Central memory CD8-positive, alpha-beta T cell (primary cell): ENCODE data around the gene MACROH2A1.

Experiments used
- ATAC-seq: fragments of 150-1000 bp; cut with Tn5 transposase; replicated peaks from 2 replicates; pipeline ENCODE4 v1.10.0; 2022; ENCODE audit warnings: mild to moderate bottlenecking, moderate FRiP score, moderate number of reproducible peaks; ENCODE audit not compliant: poor library complexity, severe bottlenecking; ENCODE audit errors: extremely low read depth
- DNase-seq, 2 donors: peaks; one replicate each; pipeline ENCODE4 v3.0.0; 2021; ENCODE audit warnings: low spot score in 2 of 2
- H3K27ac Mint-ChIP-seq: one replicate; pipeline ENCODE4 v1.8.0; 2022; ENCODE audit warnings: low read depth, mild to moderate bottlenecking, moderate library complexity, mixed read lengths
- H3K27me3 Mint-ChIP-seq: one replicate; pipeline ENCODE4 v1.8.0; 2022; ENCODE audit warnings: mixed read lengths
- H3K36me3 Mint-ChIP-seq: one replicate; pipeline ENCODE4 v1.8.0; 2022; ENCODE audit warnings: mild to moderate bottlenecking, moderate library complexity, mixed read lengths; ENCODE audit not compliant: insufficient read depth
- H3K4me1 Mint-ChIP-seq: one replicate; pipeline ENCODE4 v1.8.0; 2022; ENCODE audit warnings: mixed read lengths
- H3K4me3 Mint-ChIP-seq: one replicate; pipeline ENCODE4 v1.8.0; 2022; ENCODE audit warnings: mild to moderate bottlenecking, moderate library complexity, mixed read lengths
- H3K9me3 Mint-ChIP-seq: one replicate; pipeline ENCODE4 v1.8.0; 2022; ENCODE audit warnings: mixed read lengths

The MACROH2A1 gene

GRCh38 chr5:135441350-135441831, 42.4 kb upstream of the MACROH2A1 start:
- Mint-ChIP-seq H3K4me1 (no peaks in the 10 kb centered on the region), H3K27ac (no peak overlapping the region), H3K27me3 (peaks cover 23% of the 10 kb centered on the region), H3K9me3 (no peaks in the 10 kb centered on the region), H3K36me3 (peaks cover 2% of the 10 kb centered on the region), H3K4me3 (no peak overlapping the region)
- DNase-seq (no peak), ATAC-seq (no peak)

- Mint-ChIP-seq H3K4me1 (no peaks in the 10 kb centered on the region), H3K4me3 (no peak overlapping the region), H3K27me3 (peaks cover 24% of the 10 kb centered on the region), H3K36me3 (peaks cover 2% of the 10 kb centered on the region), H3K9me3 (no peaks in the 10 kb centered on the region), H3K27ac (no peak overlapping the region)
- no peak for ATAC-seq
- DNase-seq = no peak
These were observed 41.9 kb upstream of the MACROH2A1 start for GRCh38 chr5:135440916-135441315.

GRCh38 chr5:135439231-135440205, 40.5 kb upstream of the MACROH2A1 start:
- Mint-ChIP-seq H3K9me3 (no peaks in the 10 kb centered on the region), H3K4me1 (no peaks in the 10 kb centered on the region), H3K36me3 (peaks cover 2% of the 10 kb centered on the region), H3K4me3 (no peak overlapping the region), H3K27me3 (peaks cover 38% of the 10 kb centered on the region), H3K27ac (no peak overlapping the region)
- DNase-seq (peak in 1 of 2 donors; percentile 2), ATAC-seq (no peak)

DNA sequence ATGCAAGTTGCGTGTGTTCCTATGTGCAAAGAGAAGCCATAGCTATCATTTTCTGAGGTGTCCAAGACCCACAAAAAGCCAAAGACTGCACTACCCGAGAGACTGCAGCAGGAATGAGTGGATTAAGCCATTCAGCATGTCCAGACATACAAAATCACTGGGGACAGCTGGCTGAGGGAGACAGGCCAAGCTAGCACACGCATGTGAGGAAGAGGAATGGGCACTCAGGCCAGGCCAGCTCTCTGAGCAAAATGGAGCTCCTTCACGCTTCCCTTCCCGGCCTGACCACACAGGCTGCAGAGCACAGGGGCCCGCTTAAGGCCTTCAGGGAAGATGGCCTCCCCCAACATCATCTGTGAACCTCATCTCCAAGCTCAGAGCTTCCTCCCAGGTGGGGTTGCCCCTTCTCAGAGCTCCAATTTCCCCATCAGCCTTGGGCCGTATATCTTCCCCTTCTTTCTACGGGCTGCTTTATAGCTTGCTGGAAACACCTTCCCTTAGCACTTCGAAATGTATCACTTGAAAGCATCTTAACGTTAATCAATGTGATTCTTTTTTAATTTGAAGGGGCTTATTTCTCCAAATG, 39.7 kb upstream of the MACROH2A1 start:
- ATAC-seq (no peak), DNase-seq (peak; percentile 4 to 7)
- Mint-ChIP-seq H3K4me1 (no peaks in the 10 kb centered on the region), H3K27me3 (peaks cover 41% of the 10 kb centered on the region), H3K27ac (no peak overlapping the region), H3K36me3 (peaks cover 2% of the 10 kb centered on the region), H3K4me3 (no peak overlapping the region), H3K9me3 (no peaks in the 10 kb centered on the region)

DNA sequence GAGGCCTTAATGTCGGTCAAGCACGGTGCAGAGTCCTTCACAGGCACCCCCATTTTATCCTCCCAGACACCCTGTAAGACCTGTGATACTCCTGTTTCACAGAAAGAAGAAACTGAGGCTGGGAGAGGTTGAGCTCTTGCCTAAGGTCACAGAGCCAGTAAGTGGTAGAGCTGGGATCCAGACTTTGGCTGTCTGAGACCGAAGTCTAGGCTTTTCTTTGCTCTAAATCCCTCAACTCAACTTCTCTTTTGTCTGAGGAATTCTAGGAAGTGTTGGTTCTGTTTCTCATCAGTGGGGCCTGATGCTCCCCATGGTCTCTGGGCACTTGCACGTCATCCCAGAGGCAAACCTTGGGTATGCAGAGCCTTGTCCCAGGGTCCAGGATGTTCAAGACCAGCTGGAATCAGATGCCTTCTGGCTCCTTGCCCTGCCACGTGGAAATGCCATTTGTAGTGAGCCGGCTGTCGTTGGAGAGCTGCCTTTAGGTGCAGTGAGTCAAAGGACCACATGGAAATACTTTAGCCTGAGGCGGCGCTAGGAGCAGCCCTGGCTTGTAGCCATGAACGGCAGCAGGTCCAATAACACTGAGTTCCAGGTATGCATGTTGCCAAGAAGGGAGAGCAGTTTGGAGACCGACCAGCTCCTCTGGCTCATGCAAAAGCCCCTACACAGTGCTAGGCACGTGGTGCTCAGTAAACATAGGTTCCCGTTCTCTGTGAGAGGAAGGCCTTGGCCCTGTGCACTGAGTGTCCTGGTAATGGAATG, 38.9 kb upstream of the MACROH2A1 start:
- Mint-ChIP-seq H3K9me3 (no peaks in the 10 kb centered on the region), H3K4me3 (no peak overlapping the region), H3K36me3 (peaks cover 2% of the 10 kb centered on the region), H3K27me3 (peaks cover 37% of the 10 kb centered on the region), H3K4me1 (no peaks in the 10 kb centered on the region), H3K27ac (no peak overlapping the region)
- DNase-seq (no peak), ATAC-seq (no peak)

GRCh38 chr5:135437422-135437795, 38.4 kb upstream of the MACROH2A1 start:
- Mint-ChIP-seq H3K27me3 (peaks cover 34% of the 10 kb centered on the region), H3K4me1 (no peaks in the 10 kb centered on the region), H3K9me3 (no peaks in the 10 kb centered on the region), H3K36me3 (peaks cover 3% of the 10 kb centered on the region), H3K4me3 (no peak overlapping the region), H3K27ac (no peak overlapping the region)
- ATAC-seq (no peak), DNase-seq (no peak)

GRCh38 chr5:135436951-135437418, 38.0 kb upstream of the MACROH2A1 start:
- peaks cover 34% of the 10 kb centered on the region for H3K27me3 Mint-ChIP-seq
- H3K9me3 Mint-ChIP-seq = no peaks in the 10 kb centered on the region
- peaks cover 3% of the 10 kb centered on the region for H3K36me3 Mint-ChIP-seq
- ATAC-seq = no peak
- H3K4me3 Mint-ChIP-seq = no peak overlapping the region
- H3K4me1 Mint-ChIP-seq = no peaks in the 10 kb centered on the region
- no peak overlapping the region for H3K27ac Mint-ChIP-seq
- DNase-seq = peak in 1 of 2 donors; percentile 10

DNA sequence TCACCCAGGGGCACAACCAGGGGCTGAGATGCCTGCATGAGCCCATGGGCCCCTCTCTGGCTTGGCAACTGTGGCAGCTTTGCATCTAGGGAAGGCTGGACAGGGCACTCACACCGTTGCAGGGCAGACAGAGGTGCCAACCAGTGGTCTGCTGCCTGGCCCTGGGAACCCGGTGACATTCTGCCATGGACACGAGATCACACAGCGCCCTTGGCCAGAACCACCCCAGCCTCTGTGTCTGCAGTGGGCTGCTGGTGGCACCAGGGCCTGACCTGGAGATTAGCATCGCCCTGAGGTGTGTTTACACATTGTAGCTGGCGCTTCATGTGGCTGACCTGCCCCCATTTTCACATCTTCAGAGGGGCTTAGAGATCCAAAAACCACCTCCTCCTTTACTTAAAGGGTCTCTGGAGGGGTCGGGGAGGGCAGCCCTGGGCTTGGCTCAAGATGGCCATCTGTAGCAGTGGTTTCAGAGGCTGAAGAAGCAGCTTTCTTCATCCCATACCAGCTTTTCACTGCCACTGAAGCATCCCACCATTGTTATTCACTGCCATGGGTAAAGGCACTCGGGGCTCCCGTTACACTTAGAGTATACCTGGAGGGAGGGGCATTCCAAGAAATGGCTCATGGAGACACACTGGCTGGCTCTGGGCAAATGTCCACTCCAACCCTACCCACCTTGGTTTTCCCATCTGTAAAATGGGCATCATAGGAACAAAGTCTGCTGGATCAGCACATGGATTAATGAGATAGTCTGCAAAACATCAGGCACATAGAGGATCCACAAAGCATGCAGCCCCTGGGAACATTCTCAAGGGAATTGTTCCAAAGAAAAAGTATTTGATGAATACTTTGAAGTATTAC, 36.7 kb upstream of the MACROH2A1 start:
- Mint-ChIP-seq H3K9me3 (no peaks in the 10 kb centered on the region), H3K27ac (no peak overlapping the region), H3K27me3 (peaks cover 42% of the 10 kb centered on the region), H3K4me1 (no peaks in the 10 kb centered on the region), H3K4me3 (no peak overlapping the region), H3K36me3 (peaks cover 3% of the 10 kb centered on the region)
- ATAC-seq (no peak), DNase-seq (peak in 1 of 2 donors; percentile 8)

- H3K9me3 Mint-ChIP-seq = no peaks in the 10 kb centered on the region
- DNase-seq (no peak), ATAC-seq (no peak)
- H3K4me1 Mint-ChIP-seq = no peaks in the 10 kb centered on the region
- no peak overlapping the region for H3K27ac Mint-ChIP-seq
- H3K36me3 Mint-ChIP-seq = peaks cover 3% of the 10 kb centered on the region
- no peak overlapping the region for H3K4me3 Mint-ChIP-seq
- peaks cover 50% of the 10 kb centered on the region for H3K27me3 Mint-ChIP-seq
These were observed 35.8 kb upstream of the MACROH2A1 start for GRCh38 chr5:135434591-135435466.

DNA sequence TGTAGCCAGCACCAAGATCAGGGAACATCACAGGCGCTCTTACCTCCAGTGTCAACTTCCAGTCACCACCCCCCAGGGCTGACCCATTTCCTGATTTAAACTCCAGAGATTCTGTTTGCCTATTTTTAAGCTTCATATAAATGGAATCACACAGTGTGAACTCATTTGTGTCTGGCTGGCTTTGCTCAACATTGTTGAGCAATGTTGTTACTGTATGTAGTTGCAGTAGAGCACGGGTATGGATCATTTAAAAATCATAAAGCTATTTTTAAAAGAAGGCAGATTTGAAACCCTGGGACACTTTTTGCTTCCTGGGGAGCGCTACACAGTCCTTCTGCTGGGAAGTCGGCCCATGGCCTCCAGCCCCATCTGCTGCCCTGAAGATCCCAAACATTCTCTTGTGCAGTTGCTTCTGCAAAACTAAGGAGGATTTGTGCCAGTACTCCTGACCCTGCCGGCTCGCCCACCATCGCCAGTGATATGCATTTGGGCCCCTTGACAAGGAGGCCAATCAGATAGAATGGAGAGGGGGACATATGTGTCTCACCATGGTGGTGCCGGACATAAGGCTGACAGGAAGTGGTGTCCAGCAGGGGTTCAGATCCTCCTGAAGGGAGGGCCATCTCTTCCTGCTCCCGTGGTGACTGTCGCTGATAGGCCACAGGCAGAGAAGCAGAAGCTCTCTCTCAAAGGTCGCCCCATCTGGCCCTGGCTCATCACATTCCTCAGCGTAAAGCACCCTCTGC, 34.8 kb upstream of the MACROH2A1 start:
- H3K9me3 Mint-ChIP-seq = peaks cover 3% of the 10 kb centered on the region
- no peak overlapping the region for H3K27ac Mint-ChIP-seq
- no peak overlapping the region for H3K4me3 Mint-ChIP-seq
- H3K36me3 Mint-ChIP-seq = peaks cover 3% of the 10 kb centered on the region
- ATAC-seq = no peak
- peaks cover 55% of the 10 kb centered on the region for H3K27me3 Mint-ChIP-seq
- H3K4me1 Mint-ChIP-seq = no peaks in the 10 kb centered on the region
- DNase-seq = no peak

DNA sequence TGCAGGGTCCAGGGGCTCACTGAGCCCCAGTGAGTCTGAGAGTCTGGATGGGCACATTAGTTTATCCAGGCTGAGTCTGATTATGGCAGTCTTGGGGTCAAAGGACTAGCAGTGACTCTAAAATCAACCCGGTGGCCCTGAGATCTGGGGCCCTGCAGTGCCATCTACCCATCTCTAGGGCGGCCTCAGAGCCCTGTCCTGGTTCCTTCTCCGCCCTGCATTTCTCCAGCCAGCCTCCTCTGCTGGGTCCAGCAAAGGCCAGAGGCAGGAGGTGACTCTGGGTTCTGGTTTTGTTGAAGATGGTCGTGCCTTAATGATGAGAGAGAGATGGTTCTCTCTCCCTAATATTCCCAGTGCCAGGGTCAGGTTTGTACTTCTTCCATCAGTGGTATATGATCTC, 33.1 kb upstream of the MACROH2A1 start:
- ATAC-seq (no peak), DNase-seq (no peak)
- no peak overlapping the region for H3K27ac Mint-ChIP-seq
- peaks cover 1% of the 10 kb centered on the region for H3K36me3 Mint-ChIP-seq
- peaks cover 10% of the 10 kb centered on the region for H3K9me3 Mint-ChIP-seq
- peaks cover 53% of the 10 kb centered on the region for H3K27me3 Mint-ChIP-seq
- H3K4me3 Mint-ChIP-seq = no peak overlapping the region
- H3K4me1 Mint-ChIP-seq = no peaks in the 10 kb centered on the region
